ENCODE measurements around the gene TACR2. TPM values are rescaled to one million over a fixed set of nuclear protein-coding genes. Genes with fewer than 3 reads are reported as not detected.

The TACR2 gene
- total and polyA plus RNA-seq, 2 experiments from 2014 or later, result not detected

DNA sequence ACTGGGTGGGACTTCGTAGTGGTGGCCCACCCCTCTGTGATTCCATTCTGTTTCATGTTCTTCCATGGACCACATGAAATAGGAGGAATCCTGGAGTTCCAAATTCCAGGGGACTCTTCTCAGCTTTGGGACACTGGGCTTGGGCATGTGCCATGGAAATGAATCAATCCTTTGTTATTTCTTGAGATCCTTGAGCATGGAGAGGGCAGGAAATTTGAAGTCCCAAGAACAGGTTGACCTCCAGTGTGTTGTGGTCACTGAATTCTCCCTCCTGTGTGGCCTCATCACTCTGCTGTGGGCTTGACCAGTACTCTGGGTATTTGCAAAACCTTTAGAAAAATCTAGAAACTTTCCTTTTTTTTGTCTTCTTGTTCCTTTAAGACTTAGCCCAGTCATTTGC is 22.7 kb downstream of the TACR2 start (continued):
- TF ChIP-seq, protein P1, sequence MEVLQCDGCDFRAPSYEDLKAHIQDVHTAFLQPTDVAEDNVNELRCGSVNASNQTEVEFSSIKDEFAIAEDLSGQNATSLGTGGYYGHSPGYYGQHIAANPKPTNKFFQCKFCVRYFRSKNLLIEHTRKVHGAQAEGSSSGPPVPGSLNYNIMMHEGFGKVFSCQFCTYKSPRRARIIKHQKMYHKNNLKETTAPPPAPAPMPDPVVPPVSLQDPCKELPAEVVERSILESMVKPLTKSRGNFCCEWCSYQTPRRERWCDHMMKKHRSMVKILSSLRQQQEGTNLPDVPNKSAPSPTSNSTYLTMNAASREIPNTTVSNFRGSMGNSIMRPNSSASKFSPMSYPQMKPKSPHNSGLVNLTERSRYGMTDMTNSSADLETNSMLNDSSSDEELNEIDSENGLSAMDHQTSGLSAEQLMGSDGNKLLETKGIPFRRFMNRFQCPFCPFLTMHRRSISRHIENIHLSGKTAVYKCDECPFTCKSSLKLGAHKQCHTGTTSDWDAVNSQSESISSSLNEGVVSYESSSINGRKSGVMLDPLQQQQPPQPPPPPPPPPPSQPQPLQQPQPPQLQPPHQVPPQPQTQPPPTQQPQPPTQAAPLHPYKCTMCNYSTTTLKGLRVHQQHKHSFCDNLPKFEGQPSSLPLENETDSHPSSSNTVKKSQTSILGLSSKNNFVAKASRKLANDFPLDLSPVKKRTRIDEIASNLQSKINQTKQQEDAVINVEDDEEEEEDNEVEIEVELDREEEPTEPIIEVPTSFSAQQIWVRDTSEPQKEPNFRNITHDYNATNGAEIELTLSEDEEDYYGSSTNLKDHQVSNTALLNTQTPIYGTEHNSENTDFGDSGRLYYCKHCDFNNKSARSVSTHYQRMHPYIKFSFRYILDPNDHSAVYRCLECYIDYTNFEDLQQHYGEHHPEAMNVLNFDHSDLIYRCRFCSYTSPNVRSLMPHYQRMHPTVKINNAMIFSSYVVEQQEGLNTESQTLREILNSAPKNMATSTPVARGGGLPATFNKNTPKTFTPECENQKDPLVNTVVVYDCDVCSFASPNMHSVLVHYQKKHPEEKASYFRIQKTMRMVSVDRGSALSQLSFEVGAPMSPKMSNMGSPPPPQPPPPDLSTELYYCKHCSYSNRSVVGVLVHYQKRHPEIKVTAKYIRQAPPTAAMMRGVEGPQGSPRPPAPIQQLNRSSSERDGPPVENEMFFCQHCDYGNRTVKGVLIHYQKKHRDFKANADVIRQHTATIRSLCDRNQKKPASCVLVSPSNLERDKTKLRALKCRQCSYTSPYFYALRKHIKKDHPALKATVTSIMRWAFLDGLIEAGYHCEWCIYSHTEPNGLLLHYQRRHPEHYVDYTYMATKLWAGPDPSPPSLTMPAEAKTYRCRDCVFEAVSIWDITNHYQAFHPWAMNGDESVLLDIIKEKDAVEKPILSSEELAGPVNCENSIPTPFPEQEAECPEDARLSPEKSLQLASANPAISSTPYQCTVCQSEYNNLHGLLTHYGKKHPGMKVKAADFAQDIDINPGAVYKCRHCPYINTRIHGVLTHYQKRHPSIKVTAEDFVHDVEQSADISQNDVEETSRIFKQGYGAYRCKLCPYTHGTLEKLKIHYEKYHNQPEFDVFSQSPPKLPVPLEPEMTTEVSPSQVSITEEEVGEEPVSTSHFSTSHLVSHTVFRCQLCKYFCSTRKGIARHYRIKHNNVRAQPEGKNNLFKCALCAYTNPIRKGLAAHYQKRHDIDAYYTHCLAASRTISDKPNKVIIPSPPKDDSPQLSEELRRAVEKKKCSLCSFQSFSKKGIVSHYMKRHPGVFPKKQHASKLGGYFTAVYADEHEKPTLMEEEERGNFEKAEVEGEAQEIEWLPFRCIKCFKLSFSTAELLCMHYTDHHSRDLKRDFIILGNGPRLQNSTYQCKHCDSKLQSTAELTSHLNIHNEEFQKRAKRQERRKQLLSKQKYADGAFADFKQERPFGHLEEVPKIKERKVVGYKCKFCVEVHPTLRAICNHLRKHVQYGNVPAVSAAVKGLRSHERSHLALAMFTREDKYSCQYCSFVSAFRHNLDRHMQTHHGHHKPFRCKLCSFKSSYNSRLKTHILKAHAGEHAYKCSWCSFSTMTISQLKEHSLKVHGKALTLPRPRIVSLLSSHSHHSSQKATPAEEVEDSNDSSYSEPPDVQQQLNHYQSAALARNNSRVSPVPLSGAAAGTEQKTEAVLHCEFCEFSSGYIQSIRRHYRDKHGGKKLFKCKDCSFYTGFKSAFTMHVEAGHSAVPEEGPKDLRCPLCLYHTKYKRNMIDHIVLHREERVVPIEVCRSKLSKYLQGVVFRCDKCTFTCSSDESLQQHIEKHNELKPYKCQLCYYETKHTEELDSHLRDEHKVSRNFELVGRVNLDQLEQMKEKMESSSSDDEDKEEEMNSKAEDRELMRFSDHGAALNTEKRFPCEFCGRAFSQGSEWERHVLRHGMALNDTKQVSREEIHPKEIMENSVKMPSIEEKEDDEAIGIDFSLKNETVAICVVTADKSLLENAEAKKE (CRISPR knock-in tag; IDR thresholded peaks at IDR 0.05), result no peak
- TF ChIP-seq EZH2phosphoT487 (IDR thresholded peaks at IDR 0.05; ENCODE audit: unreplicated experiment), result no peak
- no peak for TF ChIP-seq JUNB (IDR thresholded peaks at IDR 0.05; ENCODE audit: unreplicated experiment)
- TF ChIP-seq, protein P2, sequence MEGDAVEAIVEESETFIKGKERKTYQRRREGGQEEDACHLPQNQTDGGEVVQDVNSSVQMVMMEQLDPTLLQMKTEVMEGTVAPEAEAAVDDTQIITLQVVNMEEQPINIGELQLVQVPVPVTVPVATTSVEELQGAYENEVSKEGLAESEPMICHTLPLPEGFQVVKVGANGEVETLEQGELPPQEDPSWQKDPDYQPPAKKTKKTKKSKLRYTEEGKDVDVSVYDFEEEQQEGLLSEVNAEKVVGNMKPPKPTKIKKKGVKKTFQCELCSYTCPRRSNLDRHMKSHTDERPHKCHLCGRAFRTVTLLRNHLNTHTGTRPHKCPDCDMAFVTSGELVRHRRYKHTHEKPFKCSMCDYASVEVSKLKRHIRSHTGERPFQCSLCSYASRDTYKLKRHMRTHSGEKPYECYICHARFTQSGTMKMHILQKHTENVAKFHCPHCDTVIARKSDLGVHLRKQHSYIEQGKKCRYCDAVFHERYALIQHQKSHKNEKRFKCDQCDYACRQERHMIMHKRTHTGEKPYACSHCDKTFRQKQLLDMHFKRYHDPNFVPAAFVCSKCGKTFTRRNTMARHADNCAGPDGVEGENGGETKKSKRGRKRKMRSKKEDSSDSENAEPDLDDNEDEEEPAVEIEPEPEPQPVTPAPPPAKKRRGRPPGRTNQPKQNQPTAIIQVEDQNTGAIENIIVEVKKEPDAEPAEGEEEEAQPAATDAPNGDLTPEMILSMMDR (conservative IDR thresholded peaks at IDR 0.05; ENCODE audit: low read depth in 2 of 2), result no peak
- no peak for TF ChIP-seq NANOG (IDR thresholded peaks at IDR 0.05; ENCODE audit: borderline replicate concordance)
- TF ChIP-seq ZNF331 (CRISPR knock-in tag; IDR thresholded peaks at IDR 0.05; ENCODE audit: low read depth), result no peak

DNA sequence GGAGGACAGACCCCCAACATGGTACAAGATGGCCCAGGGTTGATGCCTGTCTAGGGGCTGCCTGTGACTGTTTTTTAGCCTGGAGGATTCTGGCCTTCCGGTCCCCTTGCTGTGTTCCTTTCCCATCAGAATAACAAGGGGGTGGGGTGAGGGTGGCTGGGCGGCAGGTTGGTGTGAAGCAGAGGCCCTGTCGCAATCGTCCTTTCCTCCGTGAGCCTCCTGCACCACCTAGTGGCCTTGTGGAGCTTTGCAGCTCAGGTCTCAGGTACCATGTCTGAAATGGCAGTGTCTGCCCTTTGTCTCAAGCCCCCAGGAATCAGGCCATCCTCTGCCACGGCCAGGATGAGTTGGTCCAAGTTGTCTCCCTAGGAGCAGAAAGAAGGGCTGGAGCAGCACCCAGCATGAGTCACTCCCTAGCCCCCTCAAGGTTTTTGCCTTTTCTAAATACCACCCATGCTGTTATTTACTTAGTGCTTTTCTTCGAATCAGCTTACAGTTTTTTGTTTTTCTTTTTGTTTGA is 24.2 kb downstream of the TACR2 start:
- no peaks in the 10 kb centered on the region for H3K27me3 ChIP-seq (ENCODE audit: insufficient read depth)
- H2AFZ ChIP-seq, result no peak overlapping the region
- peaks cover 3% of the 10 kb centered on the region for H4K20me1 ChIP-seq (replicated peaks; ENCODE audit: insufficient read depth)
- peaks cover 79% of the 10 kb centered on the region for H3K36me3 Mint-ChIP-seq (ENCODE audit: low read depth)
- peak overlapping the region; percentile 95 for H3K27ac Mint-ChIP-seq
- peaks cover 36% of the 10 kb centered on the region for H3K4me1 Mint-ChIP-seq
- peaks cover 10% of the 10 kb centered on the region; the same call in 1 of the 2 replicates for H3K79me2 ChIP-seq (replicated peaks; ENCODE audit: insufficient read depth)
- peaks cover 3% of the 10 kb centered on the region; the same call in 1 of the 3 replicates for H3K9me3 Mint-ChIP-seq
- peaks cover 64% of the 10 kb centered on the region for H3K36me3 ChIP-seq (ENCODE audit: insufficient read depth)
- peak overlapping the region; percentile 55; the same call in 1 of the 2 replicates for H3K4me2 ChIP-seq
- H3F3A ChIP-seq (replicated peaks; ENCODE audit: low read depth), result peaks cover 39% of the 10 kb centered on the region
- H3K27me3 Mint-ChIP-seq (ENCODE audit: insufficient read depth, low read depth, poor library complexity), result peaks cover 17% of the 10 kb centered on the region
- H3K9me2 ChIP-seq (ENCODE audit: insufficient read depth), result no peaks in the 10 kb centered on the region
- H3K4me1 ChIP-seq (ENCODE audit: insufficient read depth), result peaks cover 35% of the 10 kb centered on the region
- peak; percentile 89 for ATAC-seq
- H3K4me3 Mint-ChIP-seq, result no peak overlapping the region
- peak overlapping the region; percentile 90; the same call in 1 of the 2 replicates for H3K27ac ChIP-seq (ENCODE audit: low read depth)
- TF ChIP-seq, protein P2 (conservative IDR thresholded peaks at IDR 0.05; ENCODE audit: low read depth in 2 of 2), result peak; percentile 94 to 100
- TF ChIP-seq EZH2phosphoT487 (IDR thresholded peaks at IDR 0.05; ENCODE audit: unreplicated experiment) (no peak), STAT1 (IDR thresholded peaks at IDR 0.05; ENCODE audit: unreplicated experiment) (no peak), POLR2AphosphoS5 (IDR thresholded peaks at IDR 0.05; ENCODE audit: low read depth) (peak; percentile 52), NANOG (IDR thresholded peaks at IDR 0.05; ENCODE audit: borderline replicate concordance) (0 out of 2 replicates have a peak, but pooled peaks have one; percentile 24)
- DNase-seq (ENCODE audit: low spot score), result peak; percentile 97
- H3K4me3 ChIP-seq, result no peak overlapping the region

All from GM23338 (cell line).